WI38 (cell line): ENCODE results near the gene KIAA1755.

ENCODE experiments used
- H3K4me3 ChIP-seq: 2 replicates; pipeline ENCODE4 v1.5.1; 2011; ENCODE audit warnings: low read depth, mild to moderate bottlenecking, control low read depth, low read length
- CTCF ChIP-seq: IDR thresholded peaks from 2 replicates; pipeline ENCODE4 v1.5.1; 2012; ENCODE audit warnings: low read depth, mild to moderate bottlenecking, control low read depth, low read length

Gene KIAA1755

GRCh38 chr20:38297916-38298674 lies 37.6 kb upstream of the KIAA1755 start:
- no peak for TF ChIP-seq CTCF
- no peak overlapping the region for H3K4me3 ChIP-seq

GRCh38 chr20:38296433-38296832 lies 35.9 kb upstream of the KIAA1755 start:
- TF ChIP-seq CTCF, result no peak
- no peak overlapping the region for H3K4me3 ChIP-seq

GRCh38 chr20:38295811-38296210 lies 35.3 kb upstream of the KIAA1755 start:
- no peak for TF ChIP-seq CTCF
- no peak overlapping the region for H3K4me3 ChIP-seq

GRCh38 chr20:38294076-38294591 lies 33.6 kb upstream of the KIAA1755 start:
- no peak for TF ChIP-seq CTCF

GRCh38 chr20:38293491-38294065 lies 33.0 kb upstream of the KIAA1755 start:
- no peak overlapping the region for H3K4me3 ChIP-seq
- TF ChIP-seq CTCF, result no peak

More at GRCh38 chr20:38294076-38294591, 33.6 kb upstream of the KIAA1755 start:
- no peak overlapping the region for H3K4me3 ChIP-seq

GRCh38 chr20:38291966-38292365 lies 31.4 kb upstream of the KIAA1755 start:
- H3K4me3 ChIP-seq, result no peak overlapping the region
- no peak for TF ChIP-seq CTCF
